OCI-LY7 (cell line): ENCODE data around the gene PIH1D2.

Experiments
- EZH2phosphoT487 ChIP-seq: fragments of 200-600 bp; sonication (generic); IDR thresholded peaks from 2 replicates; pipeline ENCODE4 v1.6.1; 2018; ENCODE audit warnings: low read depth, borderline replicate concordance, mild to moderate bottlenecking, mixed run types, antibody characterized with exemption, low read length, moderate library complexity, mixed read lengths
- TF ChIP-seq, protein P1 (sequence below): fragments of 200-600 bp; sonication (generic); conservative IDR thresholded peaks from 2 replicates; pipeline ENCODE4 v1.5.1; 2014; ENCODE audit warnings: mild to moderate bottlenecking, antibody characterized with exemption, low read length, moderate library complexity, mixed read lengths

DNA sequence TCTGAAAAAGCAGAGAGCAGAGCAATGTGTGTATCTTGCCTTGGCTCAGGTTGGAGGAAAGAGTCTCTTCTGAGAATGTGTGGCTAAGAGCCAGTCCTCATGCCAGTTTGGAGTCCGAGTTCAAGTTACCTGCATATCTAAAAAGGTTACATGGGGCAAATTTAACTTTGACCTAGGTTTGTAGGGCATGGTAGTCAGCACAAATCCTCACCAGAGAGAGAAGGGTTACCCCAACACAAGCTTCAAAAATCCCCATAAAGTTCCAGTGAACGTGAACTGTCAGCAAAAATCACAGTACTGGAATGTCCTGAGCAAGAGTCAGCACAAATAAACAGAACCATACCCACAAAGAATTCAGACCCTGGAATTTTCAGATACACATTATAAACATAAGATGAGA is 26.6 kb upstream of the PIH1D2 start:
- TF ChIP-seq, protein P1, sequence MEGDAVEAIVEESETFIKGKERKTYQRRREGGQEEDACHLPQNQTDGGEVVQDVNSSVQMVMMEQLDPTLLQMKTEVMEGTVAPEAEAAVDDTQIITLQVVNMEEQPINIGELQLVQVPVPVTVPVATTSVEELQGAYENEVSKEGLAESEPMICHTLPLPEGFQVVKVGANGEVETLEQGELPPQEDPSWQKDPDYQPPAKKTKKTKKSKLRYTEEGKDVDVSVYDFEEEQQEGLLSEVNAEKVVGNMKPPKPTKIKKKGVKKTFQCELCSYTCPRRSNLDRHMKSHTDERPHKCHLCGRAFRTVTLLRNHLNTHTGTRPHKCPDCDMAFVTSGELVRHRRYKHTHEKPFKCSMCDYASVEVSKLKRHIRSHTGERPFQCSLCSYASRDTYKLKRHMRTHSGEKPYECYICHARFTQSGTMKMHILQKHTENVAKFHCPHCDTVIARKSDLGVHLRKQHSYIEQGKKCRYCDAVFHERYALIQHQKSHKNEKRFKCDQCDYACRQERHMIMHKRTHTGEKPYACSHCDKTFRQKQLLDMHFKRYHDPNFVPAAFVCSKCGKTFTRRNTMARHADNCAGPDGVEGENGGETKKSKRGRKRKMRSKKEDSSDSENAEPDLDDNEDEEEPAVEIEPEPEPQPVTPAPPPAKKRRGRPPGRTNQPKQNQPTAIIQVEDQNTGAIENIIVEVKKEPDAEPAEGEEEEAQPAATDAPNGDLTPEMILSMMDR: no peak
- no peak for TF ChIP-seq EZH2phosphoT487
